ENCODE data around the gene ST3GAL5.
"Not testable (repeated sequence)": the region's sequence is repeated elsewhere in the genome, so short reads cannot be mapped to it uniquely, and the experiment has no call there.

ST3GAL5 gene

GRCh38 chr2:85830645-85831044 is 58.1 kb downstream of the ST3GAL5 start:
- DNase-seq = no peak

GRCh38 chr2:85829394-85829793 is 59.4 kb downstream of the ST3GAL5 start:
- not testable (repeated sequence) for DNase-seq

GRCh38 chr2:85828725-85829124 is 60.1 kb downstream of the ST3GAL5 start:
- no peak for DNase-seq

- no peak for DNase-seq
These were observed 60.8 kb downstream of the ST3GAL5 start for GRCh38 chr2:85827879-85828569.

- peak; percentile 56 for DNase-seq
These were observed 61.6 kb downstream of the ST3GAL5 start for GRCh38 chr2:85826990-85827878.

GRCh38 chr2:85823951-85824350 is 64.8 kb downstream of the ST3GAL5 start:
- no peak for DNase-seq

- DNase-seq = no peak
These were observed 66.0 kb downstream of the ST3GAL5 start for GRCh38 chr2:85822766-85823165.

GRCh38 chr2:85819811-85820510 is 68.8 kb downstream of the ST3GAL5 start:
- no peak for DNase-seq

- no peak for DNase-seq
These were observed 73.8 kb downstream of the ST3GAL5 start for GRCh38 chr2:85814802-85815550.

- peak; percentile 73 for DNase-seq
These were observed 74.6 kb downstream of the ST3GAL5 start for GRCh38 chr2:85813982-85814801.

- DNase-seq = no peak
These were observed 75.4 kb downstream of the ST3GAL5 start for GRCh38 chr2:85813211-85813981.

GRCh38 chr2:85812094-85812735 is 76.6 kb downstream of the ST3GAL5 start:
- DNase-seq = no peak

- no peak for DNase-seq
These were observed 77.4 kb downstream of the ST3GAL5 start for GRCh38 chr2:85811180-85812093.

GRCh38 chr2:85810371-85811179 is 78.2 kb downstream of the ST3GAL5 start:
- DNase-seq = no peak

GRCh38 chr2:85807756-85808155 is 81.0 kb downstream of the ST3GAL5 start:
- DNase-seq = no peak

GRCh38 chr2:85806358-85807118 is 82.3 kb downstream of the ST3GAL5 start:
- DNase-seq = no peak

- no peak for DNase-seq
These were observed 84.2 kb downstream of the ST3GAL5 start for GRCh38 chr2:85804583-85804982.
